ENCODE measurements around the gene ZFP92.
"Not testable (repeated sequence)": the region's sequence is repeated elsewhere in the genome, so short reads cannot be mapped to it uniquely, and the experiment has no call there.

GRCh38 chrX:153404333-153404732 lies 6.9 kb upstream of the ZFP92 start:
- not testable (repeated sequence) for TF ChIP-seq CTCF, POLR2A, POLR2AphosphoS5 (IDR thresholded peaks at IDR 0.05)

All from prostate gland (tissue), 2 donors.